Stomach (tissue), 4 donors: ENCODE data around the gene CKMT2.
A peak's percentile ranks its signal among the peaks of the same experiment; 100 is the strongest.

ENCODE experiments used
- POLR2A ChIP-seq, 4 donors: fragments of 450-650 bp; IDR thresholded peaks; one replicate each; pipeline ENCODE4 v1.6.1; 2016; ENCODE audit warnings: antibody characterized with exemption in 4 of 4, control low read depth in 2 of 4, mild to moderate bottlenecking in 1 of 4, moderate library complexity in 1 of 4
- POLR2AphosphoS5 ChIP-seq, 3 donors: sonication (generic); formaldehyde crosslinking; IDR thresholded peaks; one replicate each; pipeline ENCODE4 v1.6.1; 2016; ENCODE audit warnings: antibody characterized with exemption in 3 of 3
- TF ChIP-seq, protein P1 (sequence below), 7 experiments: fragments of 450-650 bp in 4 of 7; fragments of 200-600 bp in 3 of 7; sonication (generic) in 3 of 7; IDR thresholded peaks; one replicate each; pipeline ENCODE4 v1.5.1; 2016 to 2019; ENCODE audit warnings: antibody characterized with exemption in 7 of 7, control low read depth in 2 of 7, mild to moderate bottlenecking in 1 of 7

DNA sequence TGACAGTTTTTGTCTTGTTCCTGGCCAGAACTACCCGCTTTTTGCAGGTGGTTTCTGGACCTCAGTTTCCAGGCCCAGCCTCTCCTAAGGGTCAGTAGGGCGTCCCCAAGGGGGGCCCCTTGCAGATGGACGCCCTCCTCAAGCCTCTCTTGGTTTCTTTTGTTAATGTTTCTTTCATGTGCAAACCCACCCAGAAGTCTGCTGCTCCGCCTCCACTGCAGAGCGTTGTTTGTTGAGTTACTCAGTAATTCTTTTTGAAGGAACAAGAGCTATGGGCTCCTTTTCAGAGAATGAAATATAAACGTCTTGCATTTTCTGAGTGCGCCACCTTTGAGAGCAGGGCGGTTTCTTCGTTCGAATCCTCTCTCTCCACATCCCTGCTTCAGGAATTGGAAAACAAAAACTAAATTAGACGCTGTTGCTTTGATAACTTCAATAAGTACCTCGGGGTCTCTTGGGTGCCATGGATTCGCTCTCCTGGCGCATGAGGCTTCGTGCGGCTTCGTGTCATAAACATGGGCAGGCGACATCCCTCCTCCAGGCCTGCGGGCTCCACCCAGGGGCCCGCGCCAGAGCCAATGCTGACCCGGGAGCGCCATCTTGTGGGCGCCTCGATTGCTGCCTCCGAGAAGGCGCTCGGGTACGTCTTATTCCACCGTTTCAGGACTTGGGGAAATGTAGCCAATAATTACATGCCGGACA is 38.3 kb upstream of the CKMT2 start:
- TF ChIP-seq, protein P1, sequence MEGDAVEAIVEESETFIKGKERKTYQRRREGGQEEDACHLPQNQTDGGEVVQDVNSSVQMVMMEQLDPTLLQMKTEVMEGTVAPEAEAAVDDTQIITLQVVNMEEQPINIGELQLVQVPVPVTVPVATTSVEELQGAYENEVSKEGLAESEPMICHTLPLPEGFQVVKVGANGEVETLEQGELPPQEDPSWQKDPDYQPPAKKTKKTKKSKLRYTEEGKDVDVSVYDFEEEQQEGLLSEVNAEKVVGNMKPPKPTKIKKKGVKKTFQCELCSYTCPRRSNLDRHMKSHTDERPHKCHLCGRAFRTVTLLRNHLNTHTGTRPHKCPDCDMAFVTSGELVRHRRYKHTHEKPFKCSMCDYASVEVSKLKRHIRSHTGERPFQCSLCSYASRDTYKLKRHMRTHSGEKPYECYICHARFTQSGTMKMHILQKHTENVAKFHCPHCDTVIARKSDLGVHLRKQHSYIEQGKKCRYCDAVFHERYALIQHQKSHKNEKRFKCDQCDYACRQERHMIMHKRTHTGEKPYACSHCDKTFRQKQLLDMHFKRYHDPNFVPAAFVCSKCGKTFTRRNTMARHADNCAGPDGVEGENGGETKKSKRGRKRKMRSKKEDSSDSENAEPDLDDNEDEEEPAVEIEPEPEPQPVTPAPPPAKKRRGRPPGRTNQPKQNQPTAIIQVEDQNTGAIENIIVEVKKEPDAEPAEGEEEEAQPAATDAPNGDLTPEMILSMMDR (IDR thresholded peaks at IDR 0.05) = peak in 5 of 7 experiments; percentile 57 to 87 (median 69)
- TF ChIP-seq POLR2A (IDR thresholded peaks at IDR 0.05) = no peak
- TF ChIP-seq POLR2AphosphoS5 (IDR thresholded peaks at IDR 0.05) = peak in 1 of 3 donors; percentile 41
